Neutrophil (primary cell): Measurements from ENCODE around the gene LTBP2.
"Not testable (repeated sequence)": the region's sequence is repeated elsewhere in the genome, so short reads cannot be mapped to it uniquely, and the experiment has no call there.

Experiments used
- H3K27ac ChIP-seq: fragments of 200-600 bp; sonication (generic); 2 replicates; pipeline ENCODE4 v1.5.1; 2016; ENCODE audit warnings: mild to moderate bottlenecking, moderate library complexity
- H3K27me3 ChIP-seq: fragments of 200-600 bp; sonication (generic); 2 replicates; pipeline ENCODE4 v1.6.0; 2016; ENCODE audit warnings: mild to moderate bottlenecking
- H3K36me3 ChIP-seq: fragments of 200-600 bp; sonication (generic); 2 replicates; pipeline ENCODE4 v1.5.1; 2017
- H3K4me1 ChIP-seq, 2 experiments: fragments of 200-600 bp in 1 of 2; sonication (generic) in 1 of 2; 1 replicate in 1 of 2; 2 replicates in 1 of 2; pipeline versions ENCODE4 v1.5.1 to v1.6.1; 2013 to 2016; ENCODE audit warnings: low read depth in 1 of 2, low read length in 1 of 2, mild to moderate bottlenecking in 1 of 2, moderate library complexity in 1 of 2; ENCODE audit not compliant: control insufficient read depth in 1 of 2, insufficient read depth in 1 of 2
- H3K4me3 ChIP-seq, 2 experiments: fragments of 200-600 bp in 1 of 2; sonication (generic) in 1 of 2; 1 replicate in 1 of 2; 2 replicates in 1 of 2; pipeline ENCODE4 v1.5.1; 2013 to 2016; ENCODE audit warnings: low read depth in 1 of 2, low read length in 1 of 2, mild to moderate bottlenecking in 1 of 2, moderate library complexity in 1 of 2
- H3K9me3 ChIP-seq: fragments of 200-600 bp; sonication (generic); 2 replicates; pipeline ENCODE4 v1.5.1; 2016
- TF ChIP-seq, protein P1 (sequence below): fragments of 200-600 bp; sonication (generic); IDR thresholded peaks from 2 replicates; pipeline ENCODE4 v1.5.1; 2016; ENCODE audit warnings: antibody characterized with exemption

The LTBP2 gene

DNA sequence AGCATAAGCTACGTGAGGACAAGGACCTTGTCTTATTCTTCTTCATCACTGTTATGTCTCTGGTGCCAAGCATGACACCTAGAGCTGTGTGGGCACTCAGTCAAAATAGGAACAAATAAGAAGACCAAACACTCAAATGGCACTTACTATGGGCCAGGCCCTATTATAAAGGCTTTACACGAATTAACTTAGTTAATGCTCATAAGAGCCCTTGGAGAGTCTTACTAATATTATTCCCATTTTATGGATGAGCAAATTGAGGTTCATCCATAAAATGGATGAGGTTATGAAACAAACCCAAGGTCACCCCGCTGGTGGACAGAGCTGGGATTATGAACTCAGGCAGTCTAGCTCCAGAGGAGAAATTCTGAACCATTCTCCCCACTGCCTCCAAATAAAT is 70.8 kb downstream of the LTBP2 start:
- H3K9me3 ChIP-seq: no peaks in the 10 kb centered on the region
- H3K36me3 ChIP-seq: no peaks in the 10 kb centered on the region
- TF ChIP-seq, protein P1, sequence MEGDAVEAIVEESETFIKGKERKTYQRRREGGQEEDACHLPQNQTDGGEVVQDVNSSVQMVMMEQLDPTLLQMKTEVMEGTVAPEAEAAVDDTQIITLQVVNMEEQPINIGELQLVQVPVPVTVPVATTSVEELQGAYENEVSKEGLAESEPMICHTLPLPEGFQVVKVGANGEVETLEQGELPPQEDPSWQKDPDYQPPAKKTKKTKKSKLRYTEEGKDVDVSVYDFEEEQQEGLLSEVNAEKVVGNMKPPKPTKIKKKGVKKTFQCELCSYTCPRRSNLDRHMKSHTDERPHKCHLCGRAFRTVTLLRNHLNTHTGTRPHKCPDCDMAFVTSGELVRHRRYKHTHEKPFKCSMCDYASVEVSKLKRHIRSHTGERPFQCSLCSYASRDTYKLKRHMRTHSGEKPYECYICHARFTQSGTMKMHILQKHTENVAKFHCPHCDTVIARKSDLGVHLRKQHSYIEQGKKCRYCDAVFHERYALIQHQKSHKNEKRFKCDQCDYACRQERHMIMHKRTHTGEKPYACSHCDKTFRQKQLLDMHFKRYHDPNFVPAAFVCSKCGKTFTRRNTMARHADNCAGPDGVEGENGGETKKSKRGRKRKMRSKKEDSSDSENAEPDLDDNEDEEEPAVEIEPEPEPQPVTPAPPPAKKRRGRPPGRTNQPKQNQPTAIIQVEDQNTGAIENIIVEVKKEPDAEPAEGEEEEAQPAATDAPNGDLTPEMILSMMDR: no peak
- no peak overlapping the region for H3K4me3 ChIP-seq
- no peaks in the 10 kb centered on the region for H3K4me1 ChIP-seq
- no peak overlapping the region for H3K27ac ChIP-seq
- H3K27me3 ChIP-seq: peaks cover 3% of the 10 kb centered on the region

DNA sequence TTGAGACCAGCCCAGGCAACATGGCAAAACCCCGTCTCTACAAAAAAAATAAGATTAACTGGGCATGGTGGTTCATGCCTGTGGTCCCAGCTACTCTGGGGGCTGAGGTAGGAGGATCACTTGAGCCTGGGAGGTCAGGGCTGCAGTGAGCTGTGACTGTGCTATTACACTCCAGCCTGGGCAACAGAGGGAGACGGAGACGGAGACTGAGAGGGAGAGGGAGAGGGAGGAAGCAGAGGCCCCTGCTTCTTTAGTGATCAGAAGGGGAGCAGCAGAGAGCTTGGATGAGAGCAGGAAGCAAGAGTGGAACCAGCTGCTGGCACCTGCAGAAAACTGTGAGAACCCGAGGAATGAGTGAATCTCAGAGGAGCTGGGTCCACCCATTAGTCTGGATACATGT is 72.5 kb downstream of the LTBP2 start:
- Histone ChIP-seq H3K4me3 (no peak overlapping the region), H3K27me3 (peaks cover 3% of the 10 kb centered on the region), H3K4me1 (no peaks in the 10 kb centered on the region), H3K27ac (no peak overlapping the region), H3K9me3 (no peaks in the 10 kb centered on the region), H3K36me3 (no peaks in the 10 kb centered on the region)
- TF ChIP-seq, protein P1: no peak

GRCh38 chr14:74538411-74539391 is 73.3 kb downstream of the LTBP2 start:
- TF ChIP-seq, protein P1: no peak
- Histone ChIP-seq H3K27ac (no peak overlapping the region), H3K27me3 (peaks cover under 1% of the 10 kb centered on the region), H3K4me3 (no peak overlapping the region), H3K4me1 (no peaks in the 10 kb centered on the region), H3K36me3 (no peaks in the 10 kb centered on the region), H3K9me3 (no peaks in the 10 kb centered on the region)

DNA sequence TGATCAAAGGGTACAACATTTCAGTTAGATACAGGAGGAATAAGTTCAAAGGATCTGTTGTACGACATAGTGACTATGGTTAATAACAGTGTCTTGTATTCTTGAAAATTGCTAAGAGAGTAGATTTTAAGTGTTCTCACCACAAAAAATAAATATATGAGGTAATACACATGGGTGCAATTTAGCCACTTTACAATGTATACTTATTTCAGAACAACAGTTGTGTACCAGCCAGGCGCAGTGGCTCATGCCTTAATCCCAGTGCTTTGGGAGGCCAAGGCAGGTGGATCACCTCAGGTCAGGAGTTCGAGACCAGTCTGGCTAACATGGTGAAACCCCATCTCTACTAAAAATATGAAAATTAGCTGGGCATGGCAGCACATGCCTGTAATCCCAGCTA is 75.7 kb downstream of the LTBP2 start:
- H3K27me3 ChIP-seq, H3K4me1 ChIP-seq, H3K9me3 ChIP-seq, H3K36me3 ChIP-seq, H3K4me3 ChIP-seq, H3K27ac ChIP-seq: not testable (repeated sequence)

- H3K4me1 ChIP-seq: no peaks in the 10 kb centered on the region
- no peak overlapping the region for H3K4me3 ChIP-seq
- H3K36me3 ChIP-seq: no peaks in the 10 kb centered on the region
- no peak overlapping the region for H3K27ac ChIP-seq
- TF ChIP-seq, protein P1: no peak
- H3K27me3 ChIP-seq: no peaks in the 10 kb centered on the region
- no peaks in the 10 kb centered on the region for H3K9me3 ChIP-seq
These were observed 76.2 kb downstream of the LTBP2 start for GRCh38 chr14:74535756-74536325.

GRCh38 chr14:74533576-74533975 is 78.5 kb downstream of the LTBP2 start:
- Histone ChIP-seq H3K4me1 (no peaks in the 10 kb centered on the region), H3K27me3 (no peaks in the 10 kb centered on the region), H3K9me3 (no peaks in the 10 kb centered on the region), H3K4me3 (no peak overlapping the region), H3K36me3 (no peaks in the 10 kb centered on the region), H3K27ac (no peak overlapping the region)
- TF ChIP-seq, protein P1: no peak
